GM12864 (cell line): Measurements from ENCODE around the gene PPP2R2B.

Experiments
- DNase-seq: peaks from one replicate; pipeline ENCODE4 v3.0.0-alpha.2; 2011; ENCODE audit warnings: low read depth
- H3K4me3 ChIP-seq: 2 replicates; pipeline ENCODE4 v1.5.1; 2011; ENCODE audit warnings: mild to moderate bottlenecking, low read depth, low read length, control low read depth
- TF ChIP-seq, protein P1 (sequence below): IDR thresholded peaks from 2 replicates; pipeline ENCODE4 v1.5.1; 2011; ENCODE audit warnings: low read depth, mild to moderate bottlenecking, moderate library complexity, low read length, control low read depth, inconsistent platforms; ENCODE audit errors: missing control alignments

PPP2R2B gene

DNA sequence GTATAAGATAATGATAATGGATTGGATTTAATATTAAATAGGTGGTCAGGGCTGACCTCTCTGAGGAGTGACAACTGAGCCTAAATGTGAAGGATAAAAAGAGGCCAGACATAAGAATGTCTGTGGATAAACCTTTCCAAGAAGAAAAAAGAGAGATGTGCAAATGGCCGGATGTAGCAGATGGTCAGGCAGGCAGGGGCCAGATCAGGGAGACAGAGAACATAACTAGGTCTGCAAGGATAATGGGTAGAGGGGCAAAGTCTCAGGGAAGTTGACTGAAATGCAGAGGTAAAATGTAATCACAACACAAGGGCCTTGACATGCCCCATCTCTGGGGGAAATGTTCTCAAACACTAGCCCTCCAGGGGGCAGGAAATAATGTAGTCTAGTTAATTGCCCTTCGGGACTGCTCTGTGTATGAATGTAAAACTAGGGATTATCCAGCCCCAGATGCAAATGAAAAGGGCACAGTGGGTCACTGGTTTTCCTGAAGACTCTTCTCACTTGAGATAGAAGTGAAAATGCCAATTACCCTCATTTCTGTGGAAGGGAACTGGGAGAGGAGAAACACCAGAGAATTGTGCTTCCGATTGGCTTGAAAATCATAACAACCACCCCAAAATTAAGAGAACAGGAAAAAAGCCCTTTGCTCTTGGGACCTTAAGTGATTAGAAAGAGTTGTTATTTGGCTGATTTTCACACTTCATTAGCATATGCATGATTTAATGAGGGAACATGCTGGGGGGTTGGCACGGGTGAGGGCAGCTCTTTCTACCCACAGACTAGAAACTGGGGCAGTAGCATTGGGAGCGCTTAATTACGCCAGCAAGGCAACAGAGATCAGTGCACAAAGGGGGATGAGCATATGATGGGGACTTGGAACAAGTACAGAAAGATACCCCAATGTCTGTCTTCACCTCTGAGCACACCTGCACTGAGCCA, 88.6 kb downstream of the PPP2R2B start:
- no peak overlapping the region for H3K4me3 ChIP-seq
- DNase-seq: no peak
- TF ChIP-seq, protein P1, sequence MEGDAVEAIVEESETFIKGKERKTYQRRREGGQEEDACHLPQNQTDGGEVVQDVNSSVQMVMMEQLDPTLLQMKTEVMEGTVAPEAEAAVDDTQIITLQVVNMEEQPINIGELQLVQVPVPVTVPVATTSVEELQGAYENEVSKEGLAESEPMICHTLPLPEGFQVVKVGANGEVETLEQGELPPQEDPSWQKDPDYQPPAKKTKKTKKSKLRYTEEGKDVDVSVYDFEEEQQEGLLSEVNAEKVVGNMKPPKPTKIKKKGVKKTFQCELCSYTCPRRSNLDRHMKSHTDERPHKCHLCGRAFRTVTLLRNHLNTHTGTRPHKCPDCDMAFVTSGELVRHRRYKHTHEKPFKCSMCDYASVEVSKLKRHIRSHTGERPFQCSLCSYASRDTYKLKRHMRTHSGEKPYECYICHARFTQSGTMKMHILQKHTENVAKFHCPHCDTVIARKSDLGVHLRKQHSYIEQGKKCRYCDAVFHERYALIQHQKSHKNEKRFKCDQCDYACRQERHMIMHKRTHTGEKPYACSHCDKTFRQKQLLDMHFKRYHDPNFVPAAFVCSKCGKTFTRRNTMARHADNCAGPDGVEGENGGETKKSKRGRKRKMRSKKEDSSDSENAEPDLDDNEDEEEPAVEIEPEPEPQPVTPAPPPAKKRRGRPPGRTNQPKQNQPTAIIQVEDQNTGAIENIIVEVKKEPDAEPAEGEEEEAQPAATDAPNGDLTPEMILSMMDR: no peak

DNA sequence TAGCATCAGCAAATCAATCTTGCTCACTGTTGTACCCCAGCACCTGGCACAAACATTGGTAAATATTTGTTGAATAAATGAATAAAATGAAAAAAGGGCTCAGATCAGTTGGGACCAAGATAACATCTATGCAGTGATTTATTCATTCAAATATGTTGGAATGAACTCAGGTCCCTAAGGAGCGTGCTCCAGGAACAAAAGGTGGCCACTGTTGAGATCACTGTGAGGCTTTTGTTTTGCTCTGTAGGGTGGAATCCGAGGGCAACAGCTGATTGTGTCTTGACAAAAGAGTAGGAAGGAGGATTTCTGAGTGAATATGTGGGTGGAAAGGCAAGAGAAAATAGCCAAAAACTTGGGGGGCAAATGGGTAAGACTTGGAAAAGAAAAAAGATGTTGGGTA, 89.7 kb downstream of the PPP2R2B start:
- TF ChIP-seq, protein P1: no peak
- no peak overlapping the region for H3K4me3 ChIP-seq
- no peak for DNase-seq

DNA sequence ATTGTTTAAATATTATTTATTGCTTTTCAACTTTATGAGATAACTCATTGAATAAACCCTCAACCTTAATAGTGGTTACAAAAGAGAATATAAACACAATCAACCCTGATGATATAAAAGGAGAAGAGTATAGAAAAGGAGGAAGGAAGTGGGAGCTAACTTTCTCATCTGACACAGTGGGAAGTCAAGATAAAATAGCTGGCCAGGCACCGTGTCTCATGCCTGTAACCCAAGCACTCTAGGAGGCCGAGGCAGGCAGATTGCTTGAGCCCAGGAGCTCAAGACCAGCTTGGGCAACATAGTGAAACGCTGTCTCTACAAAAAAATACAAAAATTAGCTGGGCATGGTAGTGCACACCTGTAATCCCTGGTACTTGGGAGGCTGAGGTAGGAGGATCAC, 93.5 kb downstream of the PPP2R2B start:
- no peak for DNase-seq
- H3K4me3 ChIP-seq: no peak overlapping the region
- TF ChIP-seq, protein P1: no peak

DNA sequence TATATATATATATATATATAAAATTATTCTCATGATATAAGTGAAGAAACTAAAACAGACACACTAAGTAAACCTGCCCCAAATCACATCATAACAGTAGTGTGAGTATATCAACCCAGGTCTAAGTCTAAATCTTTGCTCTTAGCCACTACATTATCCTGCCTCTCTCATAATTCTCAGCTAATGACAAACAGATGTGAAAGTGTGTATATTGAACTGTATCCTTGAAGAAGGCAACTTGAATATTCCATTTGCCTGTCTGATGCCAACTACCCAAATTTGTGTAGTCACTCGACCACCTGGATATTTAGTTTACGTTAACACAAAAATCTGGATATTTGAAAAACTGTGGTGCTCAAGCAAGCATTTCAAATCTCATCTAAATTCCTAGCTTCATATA, 97.4 kb downstream of the PPP2R2B start:
- DNase-seq: no peak
- TF ChIP-seq, protein P1: no peak
- no peak overlapping the region for H3K4me3 ChIP-seq

DNA sequence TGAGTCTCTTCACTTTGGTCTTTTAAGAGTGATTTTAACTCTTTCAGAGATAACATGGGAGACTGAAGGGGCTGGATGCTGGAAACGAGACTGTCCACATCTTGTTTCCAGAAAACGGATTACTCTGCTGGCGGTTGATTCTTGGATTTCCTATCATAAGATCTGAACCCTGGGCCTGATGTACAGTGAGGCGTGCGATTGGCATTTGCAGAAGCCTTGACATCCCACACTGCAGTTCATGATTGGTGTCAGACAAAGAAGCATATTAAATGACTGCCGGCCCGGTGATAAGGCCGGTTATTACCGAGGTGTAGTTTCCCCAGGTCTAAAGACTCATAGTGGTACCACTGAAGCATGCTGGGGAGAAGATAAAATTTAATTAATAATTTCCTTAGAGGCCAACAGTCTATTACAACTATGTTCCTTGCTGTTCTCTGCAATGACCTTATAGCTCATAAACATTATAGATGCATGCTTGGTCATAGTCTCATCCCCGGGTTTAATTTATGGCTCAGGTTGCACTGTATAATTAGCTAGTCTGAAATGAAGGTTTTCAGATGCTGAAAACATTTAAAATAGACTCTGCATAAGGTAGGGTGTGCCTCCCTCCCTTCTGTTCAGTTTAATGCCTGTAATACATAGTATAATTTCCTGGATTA, 99.2 kb downstream of the PPP2R2B start:
- no peak overlapping the region for H3K4me3 ChIP-seq
- DNase-seq: no peak
- TF ChIP-seq, protein P1: no peak

DNA sequence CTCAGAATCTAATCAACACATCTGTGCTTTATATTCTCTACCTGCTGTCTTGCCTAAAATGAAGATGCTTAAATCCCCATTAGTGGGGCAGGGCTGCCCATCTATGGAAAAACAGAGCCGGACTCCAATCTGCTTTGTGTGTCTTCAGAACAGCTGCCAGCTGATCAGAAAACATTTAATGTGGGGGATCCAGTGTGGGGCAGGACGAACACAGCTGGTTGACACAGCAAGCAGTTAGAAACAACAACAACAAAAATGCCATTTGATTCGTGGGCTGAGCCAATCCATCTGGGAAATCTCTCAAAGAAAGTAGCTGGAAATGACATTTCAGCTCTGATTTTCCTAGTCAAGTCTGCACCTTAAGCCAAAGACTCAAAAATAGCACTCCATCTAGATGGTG, 99.8 kb downstream of the PPP2R2B start:
- TF ChIP-seq, protein P1: no peak
- H3K4me3 ChIP-seq: no peak overlapping the region
- no peak for DNase-seq
